Activated T-cell treated with anti-CD3 and anti-CD28 coated beads, Interleukin-2, amount 50 U/mL, for 24 hours (primary cell): Measurements from ENCODE around the gene BMP2K.

Experiments
- DNase-seq: peaks from one replicate; pipeline ENCODE4 v3.0.0-alpha.2; 2020
- H3K27ac Mint-ChIP-seq: 2 replicates; pipeline ENCODE4 v1.8.0; 2020; ENCODE audit warnings: mild to moderate bottlenecking, mixed read lengths
- H3K27me3 Mint-ChIP-seq: 2 replicates; pipeline ENCODE4 v1.8.0; 2020; ENCODE audit warnings: mixed read lengths
- H3K36me3 Mint-ChIP-seq: 2 replicates; pipeline ENCODE4 v1.8.0; 2020; ENCODE audit warnings: low read depth, mixed read lengths
- H3K4me1 Mint-ChIP-seq: 2 replicates; pipeline ENCODE4 v1.8.0; 2020; ENCODE audit warnings: low read depth, mixed read lengths
- H3K4me3 Mint-ChIP-seq: 2 replicates; pipeline ENCODE4 v1.8.0; 2020; ENCODE audit warnings: mild to moderate bottlenecking, moderate library complexity, mixed read lengths
- H3K9me3 Mint-ChIP-seq: 2 replicates; pipeline ENCODE4 v1.8.0; 2020; ENCODE audit warnings: mixed read lengths

BMP2K gene

GRCh38 chr4:78776079-78776728 lies at the start of gene BMP2K:
Gene BMP2K, plus strand, starts transcription at chr4:78776350. Its CDS starts 194 bp downstream, at chr4:78776544.
- peak within 1 kb of the TSS; percentile 91 for H3K4me3 Mint-ChIP-seq
- peak; percentile 89 for DNase-seq
- H3K4me1 Mint-ChIP-seq, result peaks cover 33% of the 10 kb centered on the region
- no peaks in the 10 kb centered on the region for H3K9me3 Mint-ChIP-seq
- no peaks in the 10 kb centered on the region for H3K27me3 Mint-ChIP-seq
- H3K27ac Mint-ChIP-seq, result peak within 1 kb of the TSS; percentile 99
- H3K36me3 Mint-ChIP-seq, result peaks cover 9% of the 10 kb centered on the region

DNA sequence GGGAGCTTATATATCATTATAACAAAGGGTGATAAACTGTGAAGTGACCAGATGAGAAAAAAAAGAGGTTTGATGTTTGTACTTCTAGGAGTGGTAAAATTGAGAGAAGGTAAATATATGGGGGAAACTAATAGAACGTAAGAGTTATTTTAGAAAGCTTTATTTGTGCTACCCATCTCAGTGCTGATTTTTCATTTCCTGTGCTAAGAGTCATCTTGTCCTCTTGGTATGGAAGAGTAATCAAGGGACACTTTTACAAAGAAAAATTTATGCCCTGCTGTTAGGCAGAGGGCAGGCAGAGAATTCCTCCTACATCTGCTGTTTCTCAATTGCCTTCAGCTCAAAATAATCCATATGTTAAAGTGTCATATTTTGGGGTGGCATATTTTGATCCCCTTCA lies 49.6 kb upstream of the BMP2K start:
- Mint-ChIP-seq H3K36me3 (no peaks in the 10 kb centered on the region), H3K27me3 (no peaks in the 10 kb centered on the region), H3K9me3 (no peaks in the 10 kb centered on the region), H3K4me3 (no peak overlapping the region), H3K4me1 (peaks cover 2% of the 10 kb centered on the region), H3K27ac (no peak overlapping the region)
- no peak for DNase-seq

GRCh38 chr4:78732332-78733104 lies 43.6 kb upstream of the BMP2K start:
- Mint-ChIP-seq H3K27ac (no peak overlapping the region), H3K4me3 (no peak overlapping the region), H3K9me3 (no peaks in the 10 kb centered on the region), H3K4me1 (peaks cover 3% of the 10 kb centered on the region), H3K27me3 (no peaks in the 10 kb centered on the region), H3K36me3 (no peaks in the 10 kb centered on the region)
- no peak for DNase-seq

GRCh38 chr4:78734441-78735162 lies 41.5 kb upstream of the BMP2K start:
- no peak for DNase-seq
- H3K27ac Mint-ChIP-seq, result no peak overlapping the region

DNA sequence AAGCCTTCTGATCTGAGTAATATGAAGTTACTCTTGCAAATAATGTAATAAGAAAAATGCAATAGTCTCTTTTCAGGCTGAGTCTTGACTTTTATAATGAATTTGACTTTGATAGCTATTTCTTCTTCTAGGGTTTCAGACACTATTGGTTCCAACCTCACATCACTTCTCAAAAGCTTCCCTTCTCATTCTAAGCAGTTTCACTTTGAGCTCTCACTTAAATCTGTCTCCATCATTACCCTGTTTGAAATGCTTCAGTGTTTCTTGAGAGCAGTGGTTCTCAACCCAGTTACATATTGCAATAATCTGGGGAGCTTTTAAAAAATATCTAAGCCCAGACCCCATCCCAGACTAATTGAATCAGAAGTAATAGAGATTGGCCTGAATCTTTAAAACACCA lies 40.5 kb upstream of the BMP2K start:
- peaks cover 3% of the 10 kb centered on the region for H3K4me1 Mint-ChIP-seq
- no peak overlapping the region for H3K27ac Mint-ChIP-seq
- DNase-seq, result no peak
- H3K9me3 Mint-ChIP-seq, result no peaks in the 10 kb centered on the region
- no peaks in the 10 kb centered on the region for H3K36me3 Mint-ChIP-seq
- no peaks in the 10 kb centered on the region for H3K27me3 Mint-ChIP-seq
- no peak overlapping the region for H3K4me3 Mint-ChIP-seq

More at GRCh38 chr4:78734441-78735162, 41.5 kb upstream of the BMP2K start:
- peaks cover 3% of the 10 kb centered on the region for H3K4me1 Mint-ChIP-seq
- no peaks in the 10 kb centered on the region for H3K36me3 Mint-ChIP-seq
- H3K9me3 Mint-ChIP-seq, result no peaks in the 10 kb centered on the region
- no peak overlapping the region for H3K4me3 Mint-ChIP-seq
- H3K27me3 Mint-ChIP-seq, result no peaks in the 10 kb centered on the region

DNA sequence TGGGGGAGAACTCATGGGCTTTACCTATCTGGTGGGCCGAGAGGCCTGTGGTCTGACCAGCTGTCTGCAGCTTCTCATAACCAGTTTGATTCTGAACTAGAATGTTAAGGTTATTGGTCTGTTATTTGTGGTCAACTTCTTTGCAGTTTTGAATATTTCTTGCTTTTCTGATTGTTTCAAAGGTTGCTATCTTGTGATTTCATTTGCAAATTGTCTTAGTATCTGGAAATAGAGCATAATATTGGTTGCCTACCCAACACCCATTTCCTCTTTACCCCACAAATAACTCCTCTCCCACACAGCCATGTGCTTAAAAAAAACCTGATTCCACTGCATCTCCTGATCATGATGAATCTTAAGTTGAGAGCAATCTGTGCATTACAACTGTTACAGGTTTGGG lies 39.1 kb upstream of the BMP2K start:
- Mint-ChIP-seq H3K9me3 (no peaks in the 10 kb centered on the region), H3K27ac (no peak overlapping the region), H3K36me3 (no peaks in the 10 kb centered on the region), H3K4me1 (peaks cover 3% of the 10 kb centered on the region), H3K27me3 (no peaks in the 10 kb centered on the region), H3K4me3 (no peak overlapping the region)
- DNase-seq, result no peak

- Mint-ChIP-seq H3K4me1 (peaks cover 3% of the 10 kb centered on the region), H3K36me3 (no peaks in the 10 kb centered on the region), H3K4me3 (no peak overlapping the region), H3K27me3 (no peaks in the 10 kb centered on the region), H3K9me3 (no peaks in the 10 kb centered on the region), H3K27ac (no peak overlapping the region)
- no peak for DNase-seq
These were observed 38.2 kb upstream of the BMP2K start for GRCh38 chr4:78737973-78738372.

DNA sequence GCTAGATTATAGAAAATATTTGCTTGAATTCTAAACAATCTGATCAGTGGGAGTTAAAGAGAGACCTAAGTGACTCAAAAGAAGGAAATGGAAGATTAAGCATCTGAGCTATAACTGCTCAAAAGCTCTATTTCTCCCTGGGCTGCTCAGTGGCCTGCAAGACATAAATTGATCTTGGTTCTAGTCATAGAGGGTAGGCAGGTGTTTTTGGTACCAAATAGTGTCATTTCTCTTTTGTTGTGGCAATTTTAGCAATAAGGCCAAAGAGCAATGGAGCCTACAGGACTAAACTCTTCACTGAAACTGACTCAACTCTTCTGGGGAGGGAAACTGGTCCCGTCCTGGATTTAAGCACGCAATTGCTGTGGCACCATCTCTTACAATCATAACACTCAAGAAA lies 33.9 kb upstream of the BMP2K start:
- no peaks in the 10 kb centered on the region for H3K9me3 Mint-ChIP-seq
- no peak for DNase-seq
- peaks cover 3% of the 10 kb centered on the region for H3K27me3 Mint-ChIP-seq
- H3K4me1 Mint-ChIP-seq, result no peaks in the 10 kb centered on the region
- H3K27ac Mint-ChIP-seq, result no peak overlapping the region
- no peak overlapping the region for H3K4me3 Mint-ChIP-seq
- H3K36me3 Mint-ChIP-seq, result no peaks in the 10 kb centered on the region

DNA sequence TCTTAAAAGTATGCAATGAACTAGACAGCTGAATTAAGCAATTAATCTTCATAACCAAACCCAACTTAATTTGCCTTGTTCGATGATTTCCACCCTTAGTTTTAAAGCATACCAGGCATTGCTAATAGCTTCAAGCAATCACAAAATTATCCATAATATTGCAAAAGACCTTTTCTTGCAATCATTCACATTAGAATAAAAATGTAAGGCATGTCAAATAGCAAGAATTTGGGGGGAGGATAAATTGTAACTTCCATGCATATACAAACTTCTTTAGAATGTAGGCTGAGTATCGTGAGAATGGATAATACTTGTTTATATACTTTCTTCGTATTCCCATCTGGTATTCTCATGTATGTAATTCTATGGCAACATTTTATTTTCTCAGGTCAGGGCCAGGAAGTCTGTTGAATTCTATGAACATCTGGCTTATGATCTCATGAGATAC lies 28.7 kb upstream of the BMP2K start:
- H3K27ac Mint-ChIP-seq, result no peak overlapping the region
- peaks cover 3% of the 10 kb centered on the region for H3K27me3 Mint-ChIP-seq
- H3K9me3 Mint-ChIP-seq, result no peaks in the 10 kb centered on the region
- no peaks in the 10 kb centered on the region for H3K36me3 Mint-ChIP-seq
- peaks cover 4% of the 10 kb centered on the region for H3K4me1 Mint-ChIP-seq
- DNase-seq, result no peak
- no peak overlapping the region for H3K4me3 Mint-ChIP-seq

GRCh38 chr4:78748381-78748780 lies 27.8 kb upstream of the BMP2K start:
- H3K27ac Mint-ChIP-seq, result no peak overlapping the region
- DNase-seq, result no peak
- peaks cover 3% of the 10 kb centered on the region for H3K27me3 Mint-ChIP-seq
- H3K9me3 Mint-ChIP-seq, result no peaks in the 10 kb centered on the region
- peaks cover 4% of the 10 kb centered on the region for H3K4me1 Mint-ChIP-seq
- no peak overlapping the region for H3K4me3 Mint-ChIP-seq
- no peaks in the 10 kb centered on the region for H3K36me3 Mint-ChIP-seq

GRCh38 chr4:78749258-78749971 lies 26.7 kb upstream of the BMP2K start:
- H3K27ac Mint-ChIP-seq, result no peak overlapping the region
- peaks cover 4% of the 10 kb centered on the region for H3K4me1 Mint-ChIP-seq
- no peaks in the 10 kb centered on the region for H3K9me3 Mint-ChIP-seq
- H3K27me3 Mint-ChIP-seq, result peaks cover 3% of the 10 kb centered on the region
- no peaks in the 10 kb centered on the region for H3K36me3 Mint-ChIP-seq
- DNase-seq, result no peak
- no peak overlapping the region for H3K4me3 Mint-ChIP-seq

GRCh38 chr4:78749972-78750727 lies 26.0 kb upstream of the BMP2K start:
- H3K27ac Mint-ChIP-seq, result no peak overlapping the region
- H3K36me3 Mint-ChIP-seq, result no peaks in the 10 kb centered on the region
- H3K4me1 Mint-ChIP-seq, result peaks cover 4% of the 10 kb centered on the region
- H3K9me3 Mint-ChIP-seq, result no peaks in the 10 kb centered on the region
- peaks cover 3% of the 10 kb centered on the region for H3K27me3 Mint-ChIP-seq
- no peak for DNase-seq
- H3K4me3 Mint-ChIP-seq, result no peak overlapping the region

DNA sequence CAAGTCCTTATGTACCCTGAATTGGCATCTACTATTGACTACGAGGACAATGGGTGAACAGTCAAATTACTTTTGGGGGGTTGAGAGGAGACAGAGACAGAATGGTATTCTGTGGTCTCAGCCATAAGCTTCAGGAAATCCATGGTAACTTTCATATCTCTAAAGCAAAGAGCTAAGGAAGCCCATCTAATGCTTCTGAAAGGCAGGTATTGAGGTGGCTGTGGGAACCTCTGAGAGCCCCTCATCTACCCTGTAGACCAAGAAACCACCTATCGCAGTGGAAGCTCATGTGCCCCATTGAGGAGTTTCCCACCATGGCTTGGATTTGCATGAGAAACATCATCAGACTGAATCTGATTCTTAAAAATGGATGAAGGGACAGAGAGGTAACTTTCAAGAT lies 23.1 kb upstream of the BMP2K start:
- Mint-ChIP-seq H3K27me3 (peaks cover 3% of the 10 kb centered on the region), H3K36me3 (no peaks in the 10 kb centered on the region), H3K4me1 (peaks cover 4% of the 10 kb centered on the region), H3K27ac (no peak overlapping the region), H3K9me3 (no peaks in the 10 kb centered on the region), H3K4me3 (no peak overlapping the region)
- DNase-seq, result no peak

GRCh38 chr4:78754872-78755271 lies 21.3 kb upstream of the BMP2K start:
- H3K27ac Mint-ChIP-seq, result no peak overlapping the region
- no peak for DNase-seq
- H3K27me3 Mint-ChIP-seq, result peaks cover 3% of the 10 kb centered on the region
- no peaks in the 10 kb centered on the region for H3K9me3 Mint-ChIP-seq
- no peaks in the 10 kb centered on the region for H3K36me3 Mint-ChIP-seq
- H3K4me1 Mint-ChIP-seq, result peaks cover under 1% of the 10 kb centered on the region
- H3K4me3 Mint-ChIP-seq, result no peak overlapping the region
